ENCODE results near the gene CD22.

DNA sequence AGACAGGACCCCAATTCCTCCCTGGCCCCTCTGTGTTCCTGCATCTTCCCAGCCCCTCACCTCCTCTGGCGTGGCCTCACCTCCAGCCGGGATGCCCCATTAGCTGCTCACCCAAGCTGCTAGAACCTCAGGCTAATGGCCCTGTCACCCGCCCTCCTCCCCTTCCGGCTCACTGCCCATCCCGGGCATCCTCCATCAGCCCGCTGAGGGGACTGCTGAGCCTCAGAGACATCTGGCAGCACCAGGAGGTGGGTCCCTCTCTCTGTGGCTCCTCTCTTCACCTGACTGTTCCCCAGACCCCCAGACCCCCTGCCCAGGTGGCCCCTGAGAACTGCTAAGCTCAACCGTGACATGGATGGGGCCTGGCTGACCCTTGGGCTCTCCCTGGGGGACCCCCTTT is 21.6 kb downstream of the CD22 start:
- TF ChIP-seq, protein P1, sequence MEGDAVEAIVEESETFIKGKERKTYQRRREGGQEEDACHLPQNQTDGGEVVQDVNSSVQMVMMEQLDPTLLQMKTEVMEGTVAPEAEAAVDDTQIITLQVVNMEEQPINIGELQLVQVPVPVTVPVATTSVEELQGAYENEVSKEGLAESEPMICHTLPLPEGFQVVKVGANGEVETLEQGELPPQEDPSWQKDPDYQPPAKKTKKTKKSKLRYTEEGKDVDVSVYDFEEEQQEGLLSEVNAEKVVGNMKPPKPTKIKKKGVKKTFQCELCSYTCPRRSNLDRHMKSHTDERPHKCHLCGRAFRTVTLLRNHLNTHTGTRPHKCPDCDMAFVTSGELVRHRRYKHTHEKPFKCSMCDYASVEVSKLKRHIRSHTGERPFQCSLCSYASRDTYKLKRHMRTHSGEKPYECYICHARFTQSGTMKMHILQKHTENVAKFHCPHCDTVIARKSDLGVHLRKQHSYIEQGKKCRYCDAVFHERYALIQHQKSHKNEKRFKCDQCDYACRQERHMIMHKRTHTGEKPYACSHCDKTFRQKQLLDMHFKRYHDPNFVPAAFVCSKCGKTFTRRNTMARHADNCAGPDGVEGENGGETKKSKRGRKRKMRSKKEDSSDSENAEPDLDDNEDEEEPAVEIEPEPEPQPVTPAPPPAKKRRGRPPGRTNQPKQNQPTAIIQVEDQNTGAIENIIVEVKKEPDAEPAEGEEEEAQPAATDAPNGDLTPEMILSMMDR (IDR thresholded peaks at IDR 0.05) = no peak
- TF ChIP-seq POLR2AphosphoS5 (IDR thresholded peaks at IDR 0.05) = no peak

Data from suprapubic skin (tissue), 3 donors.